ENCODE measurements around the gene SARDH. TPM values are rescaled to one million over a fixed set of nuclear protein-coding genes. Genes with fewer than 3 reads are reported as not detected.
A peak's percentile ranks its signal among the peaks of the same experiment; 100 is the strongest.

The SARDH gene
- total and polyA plus RNA-seq, 3 experiments from 2014 or later = 1.3 to 2.0 (median 1.8) TPM

DNA sequence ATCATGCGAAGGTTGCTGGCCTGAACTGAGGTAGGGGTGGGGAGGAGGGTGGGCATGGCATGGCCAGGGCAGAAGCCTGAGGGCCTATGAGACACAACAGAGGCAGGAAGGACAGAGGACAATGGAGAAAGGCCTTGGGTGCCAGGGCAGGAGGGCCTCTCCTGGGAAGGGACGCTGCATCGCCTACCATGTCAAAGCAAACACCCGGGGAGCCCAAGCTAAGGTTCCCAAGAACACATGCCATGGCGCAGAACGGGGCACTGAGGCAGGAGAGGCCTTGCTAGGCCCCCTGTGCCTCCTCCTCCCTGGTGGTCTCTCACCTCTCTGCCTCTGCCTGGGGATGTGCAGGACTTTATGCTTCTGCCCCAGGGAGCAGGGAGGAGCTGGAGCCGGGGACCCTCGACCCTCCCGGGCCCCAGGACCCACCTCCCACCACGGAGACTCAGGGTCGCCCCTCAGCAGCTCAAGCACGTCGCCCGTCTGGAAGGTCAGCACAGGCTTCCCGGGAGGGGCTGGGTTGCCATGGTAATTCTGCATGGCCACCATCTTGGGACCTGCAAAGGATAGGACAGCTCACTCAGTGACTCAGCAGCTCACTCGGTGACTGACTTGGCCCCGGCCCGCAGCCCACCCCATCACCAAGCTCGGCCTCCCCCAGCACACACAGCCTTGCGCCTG, 40.3 kb upstream of the SARDH start:
- H3K9me3 Mint-ChIP-seq = peaks cover 0 to 3% (median 2%) of the 10 kb centered on the region in 5 donors
- H3K4me3 ChIP-seq (ENCODE audit: low read length) = no peak overlapping the region
- H3K4me3 Mint-ChIP-seq = no peak overlapping the region
- POLR2A ChIA-PET = no interaction called here
- no peak for DNase-seq
- H3K27me3 Mint-ChIP-seq = peaks cover 0 to 1% of the 10 kb centered on the region in 2 donors
- H3K9me3 ChIP-seq (ENCODE audit: low read length) = no peaks in the 10 kb centered on the region
- H3K27me3 ChIP-seq (ENCODE audit: insufficient read depth, low read length, poor library complexity, severe bottlenecking) = no peaks in the 10 kb centered on the region
- H3K4me1 ChIP-seq (ENCODE audit: insufficient read depth, low read length) = no peaks in the 10 kb centered on the region
- H3K27ac ChIP-seq (ENCODE audit: low read depth, low read length) = no peak overlapping the region
- CTCF ChIA-PET = interaction anchor here (1.2 kb wide), 1 partner anchor 217 kb away, joined by 3 read pairs; no protein-coding TSS in a partner anchor
- H3K36me3 Mint-ChIP-seq = peaks cover 0 to 3% (median 2%) of the 10 kb centered on the region in 3 donors
- H3K4me1 Mint-ChIP-seq = no peaks in the 10 kb centered on the region
- no peaks in the 10 kb centered on the region for H3K36me3 ChIP-seq (ENCODE audit: insufficient read depth, low read length)
- no peak overlapping the region for H3K27ac Mint-ChIP-seq

DNA sequence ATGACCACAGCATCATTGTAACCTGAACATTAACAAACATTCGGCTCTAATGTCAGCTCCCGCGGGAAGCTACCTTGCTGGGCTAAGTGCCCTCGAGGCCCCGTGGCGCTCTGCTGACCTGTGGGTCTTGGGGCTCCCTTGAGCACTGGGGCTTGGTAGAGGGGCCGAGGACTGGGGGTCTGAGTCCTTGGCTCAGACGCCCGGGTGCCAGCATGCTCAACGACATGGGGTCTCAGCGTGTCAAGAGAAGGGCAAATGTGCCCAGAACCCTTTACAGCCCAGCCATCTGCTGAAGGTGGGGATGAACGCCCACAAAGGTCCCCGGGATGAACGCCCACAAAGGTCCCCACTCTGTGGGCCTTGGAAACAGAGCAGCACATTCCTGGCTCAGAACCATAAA, 39.7 kb upstream of the SARDH start:
- POLR2A ChIA-PET = no interaction called here
- Mint-ChIP-seq H3K4me3 (no peak overlapping the region), H3K9me3 (peaks cover 0 to 3% (median 2%) of the 10 kb centered on the region in 5 donors), H3K36me3 (peaks cover 0 to 4% (median 4%) of the 10 kb centered on the region in 3 donors), H3K27ac (no peak overlapping the region), H3K27me3 (peaks cover 0 to 1% of the 10 kb centered on the region in 2 donors), H3K4me1 (no peaks in the 10 kb centered on the region)
- no peaks in the 10 kb centered on the region for H3K9me3 ChIP-seq (ENCODE audit: low read length)
- no peaks in the 10 kb centered on the region for H3K36me3 ChIP-seq (ENCODE audit: insufficient read depth, low read length)
- H3K4me3 ChIP-seq (ENCODE audit: low read length) = no peak overlapping the region
- H3K27me3 ChIP-seq (ENCODE audit: insufficient read depth, low read length, poor library complexity, severe bottlenecking) = no peaks in the 10 kb centered on the region
- no peak for DNase-seq
- CTCF ChIA-PET = no interaction called here
- H3K4me1 ChIP-seq (ENCODE audit: insufficient read depth, low read length) = no peaks in the 10 kb centered on the region
- H3K27ac ChIP-seq (ENCODE audit: low read depth, low read length) = no peak overlapping the region

DNA sequence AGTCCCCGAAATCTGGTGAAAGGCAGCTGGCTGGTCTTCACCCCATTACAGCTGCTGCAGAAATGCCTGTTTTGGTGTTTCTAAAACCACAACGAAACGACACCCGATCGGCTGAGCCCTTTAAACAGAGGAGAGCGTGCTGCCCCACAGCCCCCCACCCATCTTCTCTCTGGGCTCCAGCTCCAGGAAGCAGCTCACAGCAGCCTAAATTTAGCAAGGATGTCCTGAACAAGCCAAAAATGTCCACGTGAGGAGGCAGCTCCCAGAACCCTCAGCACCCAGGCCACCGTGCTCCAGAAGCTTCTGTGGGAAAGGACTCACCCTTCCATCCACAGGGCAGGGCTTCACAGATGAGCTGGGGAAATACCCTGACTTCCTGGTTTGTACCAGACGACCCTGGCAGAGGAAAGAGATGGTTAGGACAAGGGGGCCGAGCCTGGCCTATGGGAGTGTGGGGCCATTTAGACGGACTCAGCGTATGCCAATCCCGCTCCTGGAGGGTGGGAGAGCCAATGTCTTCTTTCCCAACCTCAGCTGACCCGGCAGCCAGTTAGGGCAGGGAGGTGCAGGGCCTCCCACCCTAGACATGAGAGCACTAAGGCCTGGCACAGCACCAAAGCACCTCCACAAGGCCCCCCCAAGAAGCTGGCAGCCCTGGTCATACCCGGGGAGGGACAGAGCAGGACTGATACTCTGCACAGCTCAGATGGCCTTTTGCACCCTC, 39.1 kb upstream of the SARDH start:
- Mint-ChIP-seq H3K4me1 (no peaks in the 10 kb centered on the region), H3K9me3 (peaks cover 0 to 3% (median 2%) of the 10 kb centered on the region in 5 donors), H3K27ac (no peak overlapping the region), H3K27me3 (peaks cover 0 to 1% of the 10 kb centered on the region in 2 donors), H3K36me3 (peaks cover 0 to 4% (median 4%) of the 10 kb centered on the region in 3 donors), H3K4me3 (no peak overlapping the region)
- H3K4me1 ChIP-seq (ENCODE audit: insufficient read depth, low read length) = no peaks in the 10 kb centered on the region
- no peak overlapping the region for H3K27ac ChIP-seq (ENCODE audit: low read depth, low read length)
- H3K36me3 ChIP-seq (ENCODE audit: insufficient read depth, low read length) = no peaks in the 10 kb centered on the region
- ChIA-PET CTCF (no interaction called here), POLR2A (no interaction called here)
- no peak overlapping the region for H3K4me3 ChIP-seq (ENCODE audit: low read length)
- H3K27me3 ChIP-seq (ENCODE audit: insufficient read depth, low read length, poor library complexity, severe bottlenecking) = no peaks in the 10 kb centered on the region
- DNase-seq = no peak
- no peaks in the 10 kb centered on the region for H3K9me3 ChIP-seq (ENCODE audit: low read length)

DNA sequence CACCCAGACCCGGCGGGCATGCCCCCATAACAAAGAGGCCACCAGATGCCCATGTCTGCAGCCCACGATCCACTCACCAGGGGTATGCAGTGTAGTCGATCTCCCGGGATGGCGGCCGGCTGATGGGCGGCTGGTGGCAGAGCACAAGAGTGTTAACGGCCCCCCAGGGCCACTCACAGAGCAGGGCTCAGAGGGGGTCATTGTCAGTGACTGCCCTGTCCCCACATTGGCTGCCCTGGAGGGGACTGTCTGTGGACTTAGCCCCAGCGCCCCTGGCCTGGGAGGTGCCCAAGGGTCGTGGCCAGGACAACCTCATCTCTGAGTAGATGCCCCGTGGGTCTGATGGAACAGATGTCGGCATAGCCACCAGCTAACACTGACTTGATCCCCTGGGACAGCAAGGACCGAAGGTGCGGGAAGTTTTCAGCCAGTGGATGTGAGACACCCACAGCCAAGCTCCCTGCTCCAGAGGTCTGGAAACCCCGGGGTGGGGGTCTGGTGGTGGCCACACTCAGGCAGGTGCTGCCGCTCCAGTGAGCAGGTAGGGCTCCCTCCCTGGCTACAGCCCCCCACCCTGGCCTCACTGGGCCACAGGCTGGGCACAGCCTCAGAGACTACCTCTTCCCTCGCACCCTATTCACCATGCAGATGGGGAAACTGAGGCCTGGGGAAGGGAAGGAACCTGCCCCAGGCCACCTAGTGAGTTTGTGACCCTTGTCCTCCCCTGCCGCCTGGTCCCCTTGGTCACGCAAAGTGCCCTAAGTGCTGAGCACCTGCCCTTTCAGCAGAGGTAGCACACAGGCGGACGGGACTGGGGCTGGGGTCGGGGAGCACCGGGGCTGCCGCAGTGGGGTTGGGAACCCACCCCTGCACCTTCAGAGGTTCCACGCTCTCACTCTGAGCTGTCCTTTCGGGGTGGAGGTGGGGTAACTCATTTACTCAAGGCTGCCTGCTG, 38.1 kb upstream of the SARDH start:
- POLR2A ChIA-PET = no interaction called here
- H3K4me1 Mint-ChIP-seq = no peaks in the 10 kb centered on the region

DNA sequence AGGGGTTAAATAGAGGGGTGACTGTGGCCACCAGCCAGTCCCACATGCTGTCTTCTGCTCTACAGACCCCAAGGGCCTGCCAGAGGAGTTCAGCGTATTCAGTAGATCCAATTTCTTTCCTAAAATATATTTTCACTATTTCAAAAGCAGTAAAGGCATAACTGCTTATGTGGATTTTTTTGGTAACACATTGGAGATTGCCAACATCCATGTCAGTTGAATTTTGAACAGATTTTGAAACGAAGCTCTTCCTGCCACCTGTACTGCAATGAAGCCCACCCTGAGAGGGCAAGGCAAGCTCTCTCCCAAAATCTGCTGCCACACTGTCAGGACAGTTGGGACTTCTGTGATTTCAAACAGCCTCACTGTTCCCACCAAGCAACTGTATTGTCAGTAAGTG, 37.1 kb upstream of the SARDH start:
- no peak for DNase-seq
- ChIA-PET POLR2A (no interaction called here), CTCF (no interaction called here)
- Histone ChIP-seq H3K36me3 (ENCODE audit: insufficient read depth, low read length) (no peaks in the 10 kb centered on the region), H3K4me3 (ENCODE audit: low read length) (no peak overlapping the region), H3K4me1 (ENCODE audit: insufficient read depth, low read length) (no peaks in the 10 kb centered on the region), H3K27ac (ENCODE audit: low read depth, low read length) (no peak overlapping the region), H3K9me3 (ENCODE audit: low read length) (no peaks in the 10 kb centered on the region), H3K27me3 (ENCODE audit: insufficient read depth, low read length, poor library complexity, severe bottlenecking) (no peaks in the 10 kb centered on the region)
- Mint-ChIP-seq H3K27me3 (peaks cover 0 to 1% of the 10 kb centered on the region in 2 donors), H3K9me3 (peaks cover 0 to 3% (median 2%) of the 10 kb centered on the region in 5 donors), H3K4me3 (no peak overlapping the region), H3K36me3 (peaks cover 0 to 4% (median 4%) of the 10 kb centered on the region in 3 donors), H3K4me1 (no peaks in the 10 kb centered on the region), H3K27ac (no peak overlapping the region)

More for the DNA sequence above, 38.1 kb upstream of the SARDH start:
- no peak for DNase-seq
- H3K27ac Mint-ChIP-seq = peak overlapping the region in 1 of 8 donors; percentile 47
- H3K36me3 Mint-ChIP-seq = peaks cover 0 to 4% (median 4%) of the 10 kb centered on the region in 3 donors
- H3K27me3 Mint-ChIP-seq = peaks cover 0 to 1% of the 10 kb centered on the region in 2 donors
- CTCF ChIA-PET = no interaction called here
- H3K4me3 Mint-ChIP-seq = no peak overlapping the region
- H3K27me3 ChIP-seq (ENCODE audit: insufficient read depth, low read length, poor library complexity, severe bottlenecking) = no peaks in the 10 kb centered on the region
- H3K4me3 ChIP-seq (ENCODE audit: low read length) = no peak overlapping the region
- H3K9me3 Mint-ChIP-seq = peaks cover 0 to 3% (median 2%) of the 10 kb centered on the region in 5 donors
- H3K4me1 ChIP-seq (ENCODE audit: insufficient read depth, low read length) = no peaks in the 10 kb centered on the region
- no peak overlapping the region for H3K27ac ChIP-seq (ENCODE audit: low read depth, low read length)
- H3K9me3 ChIP-seq (ENCODE audit: low read length) = no peaks in the 10 kb centered on the region
- H3K36me3 ChIP-seq (ENCODE audit: insufficient read depth, low read length) = no peaks in the 10 kb centered on the region

DNA sequence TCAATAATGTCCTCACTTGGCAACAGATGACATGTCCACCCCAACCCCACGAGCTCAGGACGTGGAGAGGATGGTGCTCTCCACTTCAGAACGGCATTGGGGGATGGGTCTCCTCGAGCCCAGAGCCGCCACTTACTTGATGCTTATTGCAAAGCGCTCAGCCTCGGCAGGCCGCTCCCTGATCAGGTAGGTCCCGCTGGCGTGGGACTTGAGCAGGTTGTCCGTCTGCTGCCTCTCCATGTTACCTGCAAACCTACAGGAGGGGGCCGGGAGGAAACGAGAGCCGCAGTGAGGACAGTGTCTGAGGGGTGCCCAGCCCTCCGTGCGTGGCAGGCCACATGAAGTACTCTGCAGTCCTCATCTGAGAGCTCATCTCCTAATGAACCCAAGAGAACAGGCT, 36.6 kb upstream of the SARDH start:
- Mint-ChIP-seq H3K4me1 (no peaks in the 10 kb centered on the region), H3K36me3 (peaks cover 0 to 4% (median 4%) of the 10 kb centered on the region in 3 donors)

DNA sequence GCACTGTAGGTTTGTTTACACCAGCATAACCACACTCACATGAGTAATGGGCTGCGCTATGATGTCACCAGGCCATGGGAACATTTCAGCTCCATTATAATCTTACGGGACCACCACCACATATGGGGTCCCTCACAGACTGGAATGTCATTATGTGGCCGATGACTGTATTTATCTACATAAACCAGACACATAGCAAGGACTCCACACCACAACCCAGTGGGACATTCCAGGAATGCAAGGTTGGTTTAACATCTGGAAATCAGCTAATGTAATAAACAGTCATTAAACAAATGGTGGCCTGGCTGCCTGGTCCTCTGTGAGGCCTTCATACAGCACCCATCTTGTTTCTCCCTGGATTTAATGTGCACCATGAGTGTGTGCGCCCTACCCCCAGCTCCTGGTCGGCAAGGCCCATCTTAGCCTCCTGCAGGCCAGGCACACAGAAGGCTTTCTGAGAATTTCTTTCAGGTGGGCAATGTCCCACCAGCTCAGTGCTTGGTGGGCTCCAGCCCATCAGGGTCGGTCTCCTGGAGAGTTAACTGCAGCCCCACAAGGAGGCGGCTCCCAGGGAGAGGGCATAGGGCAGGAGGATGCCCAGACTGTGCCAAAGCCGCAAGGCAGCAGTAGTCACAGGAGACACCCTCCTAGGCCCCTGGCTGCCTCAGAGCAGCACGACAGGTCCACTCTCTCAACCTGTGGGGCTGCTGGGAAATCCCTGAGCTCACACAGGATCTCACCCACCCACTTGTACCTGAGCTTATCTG, 35.9 kb upstream of the SARDH start:
- ChIA-PET CTCF (interaction anchor here (1.0 to 2.2 kb wide), 2 partner anchors 8 to 220 kb away, joined by 3 to 9 read pairs; no protein-coding TSS in a partner anchor), POLR2A (no interaction called here)
- Mint-ChIP-seq H3K4me3 (no peak overlapping the region), H3K27me3 (peaks cover 0 to 1% of the 10 kb centered on the region in 2 donors), H3K27ac (no peak overlapping the region), H3K36me3 (peaks cover 0 to 4% (median 4%) of the 10 kb centered on the region in 3 donors), H3K9me3 (peaks cover 0 to 3% (median 2%) of the 10 kb centered on the region in 5 donors), H3K4me1 (no peaks in the 10 kb centered on the region)
- H3K27ac ChIP-seq (ENCODE audit: low read depth, low read length) = no peak overlapping the region
- no peaks in the 10 kb centered on the region for H3K4me1 ChIP-seq (ENCODE audit: insufficient read depth, low read length)
- no peak for DNase-seq
- no peak overlapping the region for H3K4me3 ChIP-seq (ENCODE audit: low read length)
- H3K36me3 ChIP-seq (ENCODE audit: insufficient read depth, low read length) = no peaks in the 10 kb centered on the region
- H3K9me3 ChIP-seq (ENCODE audit: low read length) = no peaks in the 10 kb centered on the region
- H3K27me3 ChIP-seq (ENCODE audit: insufficient read depth, low read length, poor library complexity, severe bottlenecking) = no peaks in the 10 kb centered on the region

More for the DNA sequence above, 36.6 kb upstream of the SARDH start:
- Histone ChIP-seq H3K4me1 (ENCODE audit: insufficient read depth, low read length) (no peaks in the 10 kb centered on the region), H3K4me3 (ENCODE audit: low read length) (no peak overlapping the region), H3K27me3 (ENCODE audit: insufficient read depth, low read length, poor library complexity, severe bottlenecking) (no peaks in the 10 kb centered on the region), H3K9me3 (ENCODE audit: low read length) (no peaks in the 10 kb centered on the region), H3K27ac (ENCODE audit: low read depth, low read length) (no peak overlapping the region), H3K36me3 (ENCODE audit: insufficient read depth, low read length) (no peaks in the 10 kb centered on the region)
- Mint-ChIP-seq H3K4me3 (no peak overlapping the region), H3K27me3 (peaks cover 0 to 1% of the 10 kb centered on the region in 2 donors), H3K9me3 (peaks cover 0 to 3% (median 2%) of the 10 kb centered on the region in 5 donors), H3K27ac (no peak overlapping the region)
- CTCF ChIA-PET = no interaction called here
- POLR2A ChIA-PET = no interaction called here
- no peak for DNase-seq
